Measurements from ENCODE around the gene MYZAP.
"Not testable (repeated sequence)": the region's sequence is repeated elsewhere in the genome, so short reads cannot be mapped to it uniquely, and the experiment has no call there.

GRCh38 chr15:57615951-57616496, 24.3 kb downstream of the MYZAP start:
- not testable (repeated sequence) for TF ChIP-seq CTCF, POLR2A, EP300 (IDR thresholded peaks at IDR 0.05)

All from ovary (tissue), 3 donors.